Islet precursor cell (in vitro differentiated cells): Measurements from ENCODE around the gene LRRIQ1.
"Not testable (repeated sequence)": the region's sequence is repeated elsewhere in the genome, so short reads cannot be mapped to it uniquely, and the experiment has no call there.

Source experiments
- DNase-seq: peaks from one replicate; pipeline ENCODE4 v3.0.0-alpha.2; 2018

LRRIQ1 gene

GRCh38 chr12:85224339-85224738, 188.2 kb downstream of the LRRIQ1 start:
- DNase-seq, result not testable (repeated sequence)

GRCh38 chr12:85225501-85225900, 189.3 kb downstream of the LRRIQ1 start:
- no peak for DNase-seq

GRCh38 chr12:85237327-85237726, 201.2 kb downstream of the LRRIQ1 start:
- no peak for DNase-seq

GRCh38 chr12:85244561-85244960, 208.4 kb downstream of the LRRIQ1 start:
- DNase-seq, result no peak

GRCh38 chr12:85253853-85254252, 217.7 kb downstream of the LRRIQ1 start:
- no peak for DNase-seq

GRCh38 chr12:85257671-85258070, 221.5 kb downstream of the LRRIQ1 start:
- DNase-seq, result no peak

GRCh38 chr12:85260447-85260846, 224.3 kb downstream of the LRRIQ1 start:
- no peak for DNase-seq

GRCh38 chr12:85260896-85261295, 224.7 kb downstream of the LRRIQ1 start:
- DNase-seq, result no peak

- DNase-seq, result no peak
Observed at GRCh38 chr12:85266356-85266755, 230.2 kb downstream of the LRRIQ1 start.

GRCh38 chr12:85273381-85274314, 237.5 kb downstream of the LRRIQ1 start:
- DNase-seq, result peak; percentile 68

GRCh38 chr12:85274315-85274651, 238.1 kb downstream of the LRRIQ1 start:
- DNase-seq, result no peak

GRCh38 chr12:85275374-85275773, 239.2 kb downstream of the LRRIQ1 start:
- DNase-seq, result no peak

GRCh38 chr12:85277191-85277590, 241.0 kb downstream of the LRRIQ1 start:
- DNase-seq, result no peak

GRCh38 chr12:85277900-85278597, 241.9 kb downstream of the LRRIQ1 start:
- peak; percentile 57 for DNase-seq

GRCh38 chr12:85278598-85279448, 242.7 kb downstream of the LRRIQ1 start:
- peak; percentile 64 for DNase-seq

GRCh38 chr12:85279449-85280164, 243.5 kb downstream of the LRRIQ1 start:
- peak; percentile 78 for DNase-seq

GRCh38 chr12:85280165-85280983, 244.2 kb downstream of the LRRIQ1 start, which contains the start of gene ALX1:
TSS of gene ALX1 (plus strand) at chr12:85280220. CDS start at chr12:85280262, 42 bp downstream.
- DNase-seq, result peak; percentile 95

- no peak for DNase-seq
Observed at GRCh38 chr12:85280984-85281630, 245.0 kb downstream of the LRRIQ1 start.

GRCh38 chr12:85281636-85282312, 245.6 kb downstream of the LRRIQ1 start:
- no peak for DNase-seq

- DNase-seq, result no peak
Observed at GRCh38 chr12:85283560-85283959, 247.4 kb downstream of the LRRIQ1 start.
